GM20000 (cell line): ENCODE data around the gene TCTN2.

Experiments used
- DNase-seq: peaks from one replicate; pipeline ENCODE4 v3.0.0; 2012; ENCODE audit warnings: low spot score
- TF ChIP-seq, protein P1 (sequence below): IDR thresholded peaks from 2 replicates; pipeline ENCODE4 v1.5.1; 2012; ENCODE audit warnings: mild to moderate bottlenecking, control low read depth; ENCODE audit errors: extremely low read depth, missing control alignments

The TCTN2 gene

GRCh38 chr12:123659996-123660727, 10.8 kb upstream of the TCTN2 start:
- DNase-seq = no peak
- TF ChIP-seq, protein P1, sequence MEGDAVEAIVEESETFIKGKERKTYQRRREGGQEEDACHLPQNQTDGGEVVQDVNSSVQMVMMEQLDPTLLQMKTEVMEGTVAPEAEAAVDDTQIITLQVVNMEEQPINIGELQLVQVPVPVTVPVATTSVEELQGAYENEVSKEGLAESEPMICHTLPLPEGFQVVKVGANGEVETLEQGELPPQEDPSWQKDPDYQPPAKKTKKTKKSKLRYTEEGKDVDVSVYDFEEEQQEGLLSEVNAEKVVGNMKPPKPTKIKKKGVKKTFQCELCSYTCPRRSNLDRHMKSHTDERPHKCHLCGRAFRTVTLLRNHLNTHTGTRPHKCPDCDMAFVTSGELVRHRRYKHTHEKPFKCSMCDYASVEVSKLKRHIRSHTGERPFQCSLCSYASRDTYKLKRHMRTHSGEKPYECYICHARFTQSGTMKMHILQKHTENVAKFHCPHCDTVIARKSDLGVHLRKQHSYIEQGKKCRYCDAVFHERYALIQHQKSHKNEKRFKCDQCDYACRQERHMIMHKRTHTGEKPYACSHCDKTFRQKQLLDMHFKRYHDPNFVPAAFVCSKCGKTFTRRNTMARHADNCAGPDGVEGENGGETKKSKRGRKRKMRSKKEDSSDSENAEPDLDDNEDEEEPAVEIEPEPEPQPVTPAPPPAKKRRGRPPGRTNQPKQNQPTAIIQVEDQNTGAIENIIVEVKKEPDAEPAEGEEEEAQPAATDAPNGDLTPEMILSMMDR = no peak

DNA sequence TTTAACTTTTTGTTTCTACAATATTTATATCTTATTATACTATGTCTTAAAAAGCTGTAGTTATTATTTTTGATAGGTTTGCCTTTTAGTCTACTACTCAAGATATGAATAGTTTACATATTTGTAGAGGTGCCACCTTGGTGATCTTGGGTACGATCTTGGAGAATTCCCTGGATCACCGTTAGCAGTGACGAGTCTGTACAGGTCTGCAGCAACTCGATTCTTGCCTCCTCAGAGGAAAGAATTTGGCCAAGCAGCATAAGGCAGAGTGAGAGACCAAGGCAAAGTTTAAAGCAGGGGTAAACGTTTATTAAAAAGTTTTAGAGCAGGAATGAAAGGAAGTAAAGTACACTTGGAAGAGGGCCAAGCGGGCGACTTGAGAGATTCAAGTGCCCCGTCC, 3.1 kb upstream of the TCTN2 start:
- no peak for DNase-seq
- TF ChIP-seq, protein P1 = no peak

- no peak for DNase-seq
- TF ChIP-seq, protein P1 = no peak
Observed at GRCh38 chr12:123671876-123672275, 963 bp downstream of the TCTN2 start.

GRCh38 chr12:123675436-123675835, 4.5 kb downstream of the TCTN2 start:
- no peak for DNase-seq
- TF ChIP-seq, protein P1 = no peak

DNA sequence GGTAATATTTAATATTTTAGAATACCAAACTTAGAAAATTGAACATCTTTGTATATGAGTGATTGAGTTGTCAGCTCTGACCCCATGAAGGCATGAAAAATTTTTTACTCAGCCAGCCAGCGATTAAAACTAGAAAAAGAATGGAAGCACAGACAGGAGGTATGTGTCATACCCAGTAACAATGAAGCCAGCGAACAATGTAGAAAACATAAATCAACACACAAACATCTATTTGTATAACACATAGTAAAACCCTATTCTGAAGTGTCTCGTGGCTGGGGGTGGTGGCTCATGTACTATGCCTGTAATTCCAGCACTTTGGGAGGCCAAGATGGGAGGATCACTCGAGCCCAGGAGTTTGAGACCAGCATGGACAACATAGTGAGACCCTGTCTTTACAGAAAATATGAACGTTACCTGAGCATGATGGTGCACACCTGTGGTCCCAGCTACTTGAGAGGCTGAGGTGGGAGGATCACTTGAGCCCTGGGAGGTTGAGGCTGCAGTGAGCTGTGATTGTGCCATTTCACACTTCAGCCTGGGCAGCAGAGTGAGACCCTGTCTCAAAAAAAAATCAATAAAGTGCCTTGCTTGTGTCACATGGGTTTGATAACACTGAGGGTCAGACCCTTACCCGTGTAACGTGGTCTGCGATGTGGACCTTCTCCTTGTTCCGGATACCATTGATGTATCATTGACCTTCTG, 5.9 kb downstream of the TCTN2 start:
- no peak for DNase-seq

DNA sequence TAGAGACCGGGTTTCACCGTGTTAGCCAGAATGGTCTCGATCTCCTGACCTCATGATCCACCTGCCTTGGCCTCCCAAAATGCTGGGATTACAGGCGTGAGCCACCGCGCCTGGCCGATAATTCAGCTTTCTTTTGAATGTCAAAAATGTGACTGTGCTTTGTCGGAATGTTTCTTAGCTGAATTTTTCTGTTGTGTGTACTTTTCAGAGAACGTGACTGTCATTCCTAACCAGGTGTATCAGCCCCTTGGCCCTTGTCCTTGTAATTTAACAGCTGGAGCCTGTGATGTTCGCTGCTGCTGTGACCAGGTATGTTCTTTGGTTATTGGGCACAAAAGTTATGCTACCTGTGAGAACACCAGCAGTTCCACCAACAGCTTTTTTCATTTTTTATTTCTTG, 8.1 kb downstream of the TCTN2 start:
- DNase-seq = no peak
- TF ChIP-seq, protein P1 = no peak

More for the DNA sequence above, 5.9 kb downstream of the TCTN2 start:
- TF ChIP-seq, protein P1 = no peak

- DNase-seq = peak; percentile 31
- TF ChIP-seq, protein P1 = no peak
Observed at GRCh38 chr12:123681605-123682004, 10.7 kb downstream of the TCTN2 start.
